H9 (cell line): ENCODE results near the gene GRIPAP1. TPM values are rescaled to one million over a fixed set of nuclear protein-coding genes. Genes with fewer than 3 reads are reported as not detected.

Source experiments
- DNase-seq: peaks from one replicate; pipeline ENCODE4 v3.0.0-alpha.2; 2017
- H2AFZ ChIP-seq: one replicate; pipeline ENCODE4 v1.6.1; 2013; ENCODE audit warnings: mild to moderate bottlenecking, low read length, control low read depth, moderate library complexity
- H2AK5ac ChIP-seq: 2 replicates; pipeline ENCODE4 v1.6.1; 2013; ENCODE audit warnings: low read length, control low read depth, mixed read lengths; ENCODE audit not compliant: insufficient read length
- H2BK120ac ChIP-seq: one replicate; pipeline ENCODE4 v1.6.1; 2013; ENCODE audit warnings: low read depth, mild to moderate bottlenecking, low read length, control low read depth, inconsistent platforms; ENCODE audit not compliant: poor library complexity, severe bottlenecking
- H2BK12ac ChIP-seq: 2 replicates; pipeline ENCODE4 v1.6.1; 2013; ENCODE audit warnings: low read length, control low read depth, mixed read lengths, low read depth; ENCODE audit not compliant: insufficient read length
- H2BK15ac ChIP-seq: 2 replicates; pipeline ENCODE4 v1.6.1; 2013; ENCODE audit warnings: low read depth, low read length, control low read depth
- H2BK20ac ChIP-seq: one replicate; pipeline ENCODE4 v1.6.1; 2013; ENCODE audit warnings: low read depth, mild to moderate bottlenecking, low read length, control low read depth, inconsistent platforms; ENCODE audit not compliant: poor library complexity, severe bottlenecking
- H2BK5ac ChIP-seq: 2 replicates; pipeline ENCODE4 v1.6.1; 2013; ENCODE audit warnings: low read length, control low read depth, mixed read lengths; ENCODE audit not compliant: insufficient read length
- H3K14ac ChIP-seq: 2 replicates; pipeline ENCODE4 v1.6.1; 2013; ENCODE audit warnings: low read length, control low read depth; ENCODE audit not compliant: insufficient read depth
- H3K18ac ChIP-seq: 2 replicates; pipeline ENCODE4 v1.6.1; 2013; ENCODE audit warnings: low read depth, mild to moderate bottlenecking, mixed read lengths, low read length, control low read depth; ENCODE audit not compliant: insufficient read length
- H3K23ac ChIP-seq: 2 replicates; pipeline ENCODE4 v1.6.1; 2013; ENCODE audit warnings: low read length, control low read depth, mixed read lengths, low read depth; ENCODE audit not compliant: insufficient read length
- H3K23me2 ChIP-seq: 2 replicates; pipeline ENCODE4 v1.6.1; 2013; ENCODE audit warnings: low read depth, mild to moderate bottlenecking, mixed read lengths, low read length, control low read depth; ENCODE audit not compliant: insufficient read length, poor library complexity, severe bottlenecking
- H3K27ac ChIP-seq: 2 replicates; pipeline ENCODE4 v1.5.1; 2013; ENCODE audit warnings: low read length, control low read depth, mixed read lengths, low read depth; ENCODE audit not compliant: insufficient read length
- H3K27me3 ChIP-seq: 2 replicates; pipeline ENCODE4 v1.6.1; 2013; ENCODE audit warnings: low read length, control low read depth, inconsistent platforms; ENCODE audit not compliant: insufficient read depth
- H3K4ac ChIP-seq: 2 replicates; pipeline ENCODE4 v1.6.1; 2013; ENCODE audit warnings: low read depth, mild to moderate bottlenecking, control low read depth, inconsistent platforms, low read length, moderate library complexity
- H3K4me1 ChIP-seq: 2 replicates; pipeline ENCODE4 v1.6.1; 2013; ENCODE audit warnings: low read length, control low read depth, inconsistent platforms; ENCODE audit not compliant: insufficient read depth
- H3K4me2 ChIP-seq: 2 replicates; pipeline ENCODE4 v1.6.1; 2013; ENCODE audit warnings: low read length, control low read depth, mixed read lengths; ENCODE audit not compliant: insufficient read length, insufficient read depth
- H3K56ac ChIP-seq: 2 replicates; pipeline ENCODE4 v1.6.1; 2013; ENCODE audit warnings: low read depth, mild to moderate bottlenecking, mixed read lengths, low read length, control low read depth; ENCODE audit not compliant: insufficient read length
- H3K79me1 ChIP-seq: 2 replicates; pipeline ENCODE4 v1.6.1; 2013; ENCODE audit warnings: low read depth, mild to moderate bottlenecking, moderate library complexity, low read length, control low read depth, inconsistent platforms; ENCODE audit not compliant: insufficient read depth, poor library complexity, severe bottlenecking
- H3K79me2 ChIP-seq: 2 replicates; pipeline ENCODE4 v1.6.1; 2013; ENCODE audit warnings: low read length, control low read depth, inconsistent platforms; ENCODE audit not compliant: insufficient read depth
- H3K9ac ChIP-seq: 2 replicates; pipeline ENCODE4 v1.6.1; 2013; ENCODE audit warnings: low read length, control low read depth, mixed read lengths; ENCODE audit not compliant: insufficient read length; ENCODE audit errors: extremely low read depth
- H3K9me3 ChIP-seq: one replicate; pipeline ENCODE4 v1.6.1; 2013; ENCODE audit warnings: low read depth, low read length, inconsistent platforms; ENCODE audit not compliant: control insufficient read depth
- H3T11ph ChIP-seq: one replicate; pipeline ENCODE4 v1.6.1; 2013; ENCODE audit warnings: mild to moderate bottlenecking, low read length, control low read depth, inconsistent platforms
- H4K20me1 ChIP-seq: one replicate; pipeline ENCODE4 v1.6.1; 2013; ENCODE audit not compliant: control insufficient read depth, insufficient read length, insufficient read depth
- H4K5ac ChIP-seq: 2 replicates; pipeline ENCODE4 v1.6.1; 2013; ENCODE audit warnings: low read depth, mild to moderate bottlenecking, mixed read lengths, low read length, control low read depth; ENCODE audit not compliant: insufficient read length
- H4K8ac ChIP-seq: replicated peaks from 2 replicates; pipeline ENCODE4 v1.6.1; 2013; ENCODE audit warnings: low read length, control low read depth, mixed read lengths, low read depth; ENCODE audit not compliant: insufficient read length
- H4K91ac ChIP-seq: 2 replicates; pipeline ENCODE4 v1.6.1; 2013; ENCODE audit warnings: low read depth, mild to moderate bottlenecking, moderate library complexity, mixed read lengths, low read length, control low read depth; ENCODE audit not compliant: insufficient read length
- H3K27ac Mint-ChIP-seq, 3 experiments: 2 replicates in 2 of 3; 3 replicates in 1 of 3; pipeline ENCODE4 v1.8.0; 2020 to 2021; ENCODE audit warnings: mixed read lengths in 3 of 3, mild to moderate bottlenecking in 1 of 3, moderate library complexity in 1 of 3
- H3K27me3 Mint-ChIP-seq: 2 replicates; pipeline ENCODE4 v1.8.0; 2021; ENCODE audit warnings: low read depth, mild to moderate bottlenecking, moderate library complexity, mixed read lengths
- H3K36me3 Mint-ChIP-seq, 3 experiments: 2 replicates in 2 of 3; 3 replicates in 1 of 3; pipeline ENCODE4 v1.8.0; 2020 to 2021; ENCODE audit warnings: low read depth in 3 of 3, mixed read lengths in 3 of 3; ENCODE audit not compliant: insufficient read depth in 1 of 3
- H3K4me1 Mint-ChIP-seq, 2 experiments: 2 replicates each; pipeline ENCODE4 v1.8.0; 2020; ENCODE audit warnings: mixed read lengths in 2 of 2
- H3K4me3 Mint-ChIP-seq, 2 experiments: 2 replicates in 1 of 2; 3 replicates in 1 of 2; pipeline ENCODE4 v1.8.0; 2020 to 2021; ENCODE audit warnings: mild to moderate bottlenecking in 2 of 2, mixed read lengths in 2 of 2, moderate library complexity in 1 of 2
- H3K9me3 Mint-ChIP-seq, 2 experiments: 2 replicates in 1 of 2; 3 replicates in 1 of 2; pipeline ENCODE4 v1.8.0; 2020; ENCODE audit warnings: mild to moderate bottlenecking in 2 of 2, mixed read lengths in 2 of 2, moderate library complexity in 1 of 2
- WGBS: extraction: QIAGEN DNeasy Blood & Tissue Kit; methylation state at CpG from one replicate; pipeline ENCODE4 v1.1.7; 2013; ENCODE audit warnings: missing lambda C conversion rate, low lambda C conversion rate, mixed read lengths; ENCODE audit not compliant: insufficient read length; ENCODE audit errors: extremely low coverage; 5-methylcytosine and 5-hydroxymethylcytosine counted together
- total RNA-seq: library from RNA; stranded (reverse); gene quantifications from 2 replicates; pipeline ENCODE4 v1.2.1, GENCODE V29; 2021
- TF ChIP-seq, protein P1 (sequence below): fragments of 200-600 bp; sonication (generic); conservative IDR thresholded peaks from 3 replicates; pipeline ENCODE4 v1.8.0; 2021; ENCODE audit warnings: antibody characterized with exemption, mild to moderate bottlenecking

The GRIPAP1 gene
- total RNA-seq, 1 experiment from 2014 or later: 71.8 TPM

DNA sequence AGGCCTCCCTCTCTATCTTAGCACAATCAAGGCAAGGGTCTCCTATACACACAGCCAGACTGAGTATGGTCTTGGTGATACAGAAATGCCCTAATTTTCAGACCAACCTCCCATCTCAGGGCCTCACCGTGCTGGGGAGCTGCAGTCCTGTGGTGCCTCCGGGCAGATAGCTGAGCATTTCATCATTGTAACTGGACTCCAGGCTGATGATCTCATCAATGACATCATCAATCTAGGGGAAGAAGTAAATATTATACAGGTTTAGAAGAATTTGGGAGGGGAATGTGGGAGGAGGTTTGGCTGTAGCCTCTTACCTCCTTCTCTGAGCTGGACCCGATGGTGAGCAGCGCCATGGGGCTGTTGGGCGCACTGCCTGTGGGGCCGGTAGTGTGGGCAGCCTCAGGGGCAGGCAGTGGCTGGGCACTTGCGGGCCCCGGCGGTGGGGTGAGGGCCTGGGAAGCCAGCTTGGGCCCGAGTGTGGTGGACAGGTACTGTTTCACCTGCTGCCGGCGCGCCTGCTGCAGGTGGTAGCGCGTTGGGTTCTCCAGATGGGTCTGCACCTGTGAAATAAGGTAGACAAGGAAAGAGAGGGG, 35.9 kb upstream of the GRIPAP1 start:
- TF ChIP-seq, protein P1, sequence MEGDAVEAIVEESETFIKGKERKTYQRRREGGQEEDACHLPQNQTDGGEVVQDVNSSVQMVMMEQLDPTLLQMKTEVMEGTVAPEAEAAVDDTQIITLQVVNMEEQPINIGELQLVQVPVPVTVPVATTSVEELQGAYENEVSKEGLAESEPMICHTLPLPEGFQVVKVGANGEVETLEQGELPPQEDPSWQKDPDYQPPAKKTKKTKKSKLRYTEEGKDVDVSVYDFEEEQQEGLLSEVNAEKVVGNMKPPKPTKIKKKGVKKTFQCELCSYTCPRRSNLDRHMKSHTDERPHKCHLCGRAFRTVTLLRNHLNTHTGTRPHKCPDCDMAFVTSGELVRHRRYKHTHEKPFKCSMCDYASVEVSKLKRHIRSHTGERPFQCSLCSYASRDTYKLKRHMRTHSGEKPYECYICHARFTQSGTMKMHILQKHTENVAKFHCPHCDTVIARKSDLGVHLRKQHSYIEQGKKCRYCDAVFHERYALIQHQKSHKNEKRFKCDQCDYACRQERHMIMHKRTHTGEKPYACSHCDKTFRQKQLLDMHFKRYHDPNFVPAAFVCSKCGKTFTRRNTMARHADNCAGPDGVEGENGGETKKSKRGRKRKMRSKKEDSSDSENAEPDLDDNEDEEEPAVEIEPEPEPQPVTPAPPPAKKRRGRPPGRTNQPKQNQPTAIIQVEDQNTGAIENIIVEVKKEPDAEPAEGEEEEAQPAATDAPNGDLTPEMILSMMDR: no peak
- H3K27me3 Mint-ChIP-seq: no peaks in the 10 kb centered on the region
- H3K4me1 Mint-ChIP-seq: peaks cover 15 to 19% of the 10 kb centered on the region in 2 experiments
- Histone ChIP-seq H3K23me2 (peaks cover 7% of the 10 kb centered on the region), H2BK15ac (peak overlapping the region; percentile 58; the same call in 1 of the 2 replicates), H4K8ac (no peak overlapping the region), H3K4me2 (no peak overlapping the region), H3K9me3 (no peaks in the 10 kb centered on the region), H2BK5ac (no peak overlapping the region), H3K4ac (no peak overlapping the region; the same call in 1 of the 2 replicates), H3K9ac (no peak overlapping the region), H3K56ac (no peak overlapping the region), H2AK5ac (no peak overlapping the region), H4K91ac (no peak overlapping the region), H3K27ac (no peak overlapping the region), H4K20me1 (no peaks in the 10 kb centered on the region), H2BK12ac (no peak overlapping the region), H2BK120ac (no peak overlapping the region), H3T11ph (no peak overlapping the region), H3K27me3 (no peaks in the 10 kb centered on the region), H3K14ac (no peak overlapping the region; the same call in 1 of the 2 replicates), H4K5ac (no peak overlapping the region), H2AFZ (no peak overlapping the region), H3K4me1 (peaks cover 5% of the 10 kb centered on the region), H3K79me1 (peaks cover 8% of the 10 kb centered on the region), H2BK20ac (no peak overlapping the region), H3K18ac (no peak overlapping the region), H3K23ac (no peak overlapping the region), H3K79me2 (peaks cover 12% of the 10 kb centered on the region; the same call in 1 of the 2 replicates)
- WGBS: no CpG with 5 or more reads among the region's 15 CpGs
- peak overlapping the region in 2 of 3 experiments; percentile 9 to 90; a peak in 3 of 7 replicates for H3K27ac Mint-ChIP-seq
- no peak for DNase-seq
- H3K9me3 Mint-ChIP-seq: peaks cover 68 to 73% of the 10 kb centered on the region in 2 experiments
- H3K36me3 Mint-ChIP-seq: peaks cover 49 to 59% (median 50%) of the 10 kb centered on the region in 3 experiments
- H3K4me3 Mint-ChIP-seq: peak overlapping the region in 1 of 2 experiments; percentile 18; a peak in 1 of 5 replicates
